Fibroblast of the aortic adventitia (primary cell): Measurements from ENCODE around the gene BLM. TPM values are rescaled to one million over a fixed set of nuclear protein-coding genes. Genes with fewer than 3 reads are reported as not detected.

Source experiments
- DNase-seq: peaks from one replicate; pipeline ENCODE4 v3.0.0-alpha.2; 2010; ENCODE audit warnings: low read depth
- H3K4me3 ChIP-seq: 2 replicates; pipeline ENCODE4 v1.5.1; 2011; ENCODE audit warnings: low read depth, mild to moderate bottlenecking, control low read depth, low read length, moderate library complexity
- CTCF ChIP-seq: IDR thresholded peaks from 2 replicates; pipeline ENCODE4 v1.5.1; 2011; ENCODE audit warnings: mild to moderate bottlenecking, low read length, control low read depth, inconsistent platforms; ENCODE audit not compliant: insufficient read depth
- total RNA-seq: library from RNA; depleted of rRNA; stranded (reverse); fragments of >200 nt; gene quantifications from 2 replicates; pipeline ENCODE4 v1.2.3, GENCODE V29; 2012; ENCODE audit warnings: low replicate concordance

Gene BLM
- total RNA-seq, 1 donor, result 12.2 TPM

- no peak for DNase-seq
- H3K4me3 ChIP-seq, result no peak overlapping the region
- TF ChIP-seq CTCF, result no peak
These were observed 100.2 kb downstream of the BLM start for GRCh38 chr15:90817117-90818057.

GRCh38 chr15:90818251-90819210, 101.4 kb downstream of the BLM start:
- TF ChIP-seq CTCF, result peak; percentile 11
- H3K4me3 ChIP-seq, result no peak overlapping the region
- peak; percentile 13 for DNase-seq

- no peak overlapping the region for H3K4me3 ChIP-seq
- no peak for TF ChIP-seq CTCF
- DNase-seq, result no peak
These were observed 102.2 kb downstream of the BLM start for GRCh38 chr15:90819390-90819789.

- no peak overlapping the region for H3K4me3 ChIP-seq
- no peak for DNase-seq
- no peak for TF ChIP-seq CTCF
These were observed 102.7 kb downstream of the BLM start for GRCh38 chr15:90819850-90820249.

- no peak for TF ChIP-seq CTCF
- H3K4me3 ChIP-seq, result no peak overlapping the region
- no peak for DNase-seq
These were observed 103.3 kb downstream of the BLM start for GRCh38 chr15:90820481-90820880.

- no peak for DNase-seq
- no peak overlapping the region for H3K4me3 ChIP-seq
- no peak for TF ChIP-seq CTCF
These were observed 105.2 kb downstream of the BLM start for GRCh38 chr15:90822204-90822955.
